OCI-LY1 (cell line): Measurements from ENCODE around the gene SAC3D1.

Source experiments
- EZH2 ChIP-seq: fragments of 200-600 bp; sonication (generic), shearing (Covaris generic); IDR thresholded peaks from 2 replicates; pipeline ENCODE4 v1.8.0; 2017; ENCODE audit warnings: borderline replicate concordance, mixed run types, mild to moderate bottlenecking, antibody characterized with exemption, low read length, moderate library complexity, mixed read lengths
- TF ChIP-seq, protein P1 (sequence below): fragments of 200-600 bp; sonication (generic), shearing (Covaris generic); IDR thresholded peaks from 2 replicates; pipeline ENCODE4 v1.5.1; 2017; ENCODE audit warnings: mild to moderate bottlenecking, antibody characterized with exemption, low read length, moderate library complexity, mixed read lengths

DNA sequence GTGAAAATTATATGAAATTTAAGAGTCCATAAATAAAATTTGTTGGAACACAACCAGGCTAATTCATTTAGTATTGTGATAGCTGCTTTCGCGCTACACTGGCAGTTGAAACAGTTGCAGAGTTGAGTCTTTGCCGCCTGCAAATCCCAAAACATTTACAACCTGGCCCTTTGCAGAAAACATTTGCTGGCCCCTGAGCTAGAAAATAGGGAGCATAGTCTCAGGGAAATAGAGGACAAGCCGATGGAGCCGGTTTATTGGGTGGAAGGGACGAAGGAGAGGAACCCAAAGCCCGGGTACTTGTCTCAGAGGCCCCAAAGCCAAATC is 527 bp upstream of the SAC3D1 start:
- TF ChIP-seq, protein P1, sequence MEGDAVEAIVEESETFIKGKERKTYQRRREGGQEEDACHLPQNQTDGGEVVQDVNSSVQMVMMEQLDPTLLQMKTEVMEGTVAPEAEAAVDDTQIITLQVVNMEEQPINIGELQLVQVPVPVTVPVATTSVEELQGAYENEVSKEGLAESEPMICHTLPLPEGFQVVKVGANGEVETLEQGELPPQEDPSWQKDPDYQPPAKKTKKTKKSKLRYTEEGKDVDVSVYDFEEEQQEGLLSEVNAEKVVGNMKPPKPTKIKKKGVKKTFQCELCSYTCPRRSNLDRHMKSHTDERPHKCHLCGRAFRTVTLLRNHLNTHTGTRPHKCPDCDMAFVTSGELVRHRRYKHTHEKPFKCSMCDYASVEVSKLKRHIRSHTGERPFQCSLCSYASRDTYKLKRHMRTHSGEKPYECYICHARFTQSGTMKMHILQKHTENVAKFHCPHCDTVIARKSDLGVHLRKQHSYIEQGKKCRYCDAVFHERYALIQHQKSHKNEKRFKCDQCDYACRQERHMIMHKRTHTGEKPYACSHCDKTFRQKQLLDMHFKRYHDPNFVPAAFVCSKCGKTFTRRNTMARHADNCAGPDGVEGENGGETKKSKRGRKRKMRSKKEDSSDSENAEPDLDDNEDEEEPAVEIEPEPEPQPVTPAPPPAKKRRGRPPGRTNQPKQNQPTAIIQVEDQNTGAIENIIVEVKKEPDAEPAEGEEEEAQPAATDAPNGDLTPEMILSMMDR = no peak
- TF ChIP-seq EZH2 = no peak
